Stimulated activated CD4-positive, alpha-beta T cell treated with anti-CD3 and anti-CD28 coated beads, Interleukin-4, amount 100 ng/mL, for 48 hours (primary cell): ENCODE data around the gene FASTK.
"Not testable (repeated sequence)": the region's sequence is repeated elsewhere in the genome, so short reads cannot be mapped to it uniquely, and the experiment has no call there.

ENCODE experiments used
- DNase-seq, 2 donors: peaks; one replicate each; pipeline ENCODE4 v3.0.0-alpha.2; 2020; ENCODE audit warnings: low read depth in 2 of 2

The FASTK gene

GRCh38 chr7:151026771-151027727 lies 53.6 kb downstream of the FASTK start:
- DNase-seq: not testable (repeated sequence)
